CD4-positive, alpha-beta T cell treated with Interleukin-4 for 1 hour (primary cell): ENCODE data around the gene SATB2.

Source experiments
- DNase-seq, 2 donors: peaks; one replicate each; pipeline ENCODE4 v3.0.0-alpha.2; 2020 to 2022

Gene SATB2

DNA sequence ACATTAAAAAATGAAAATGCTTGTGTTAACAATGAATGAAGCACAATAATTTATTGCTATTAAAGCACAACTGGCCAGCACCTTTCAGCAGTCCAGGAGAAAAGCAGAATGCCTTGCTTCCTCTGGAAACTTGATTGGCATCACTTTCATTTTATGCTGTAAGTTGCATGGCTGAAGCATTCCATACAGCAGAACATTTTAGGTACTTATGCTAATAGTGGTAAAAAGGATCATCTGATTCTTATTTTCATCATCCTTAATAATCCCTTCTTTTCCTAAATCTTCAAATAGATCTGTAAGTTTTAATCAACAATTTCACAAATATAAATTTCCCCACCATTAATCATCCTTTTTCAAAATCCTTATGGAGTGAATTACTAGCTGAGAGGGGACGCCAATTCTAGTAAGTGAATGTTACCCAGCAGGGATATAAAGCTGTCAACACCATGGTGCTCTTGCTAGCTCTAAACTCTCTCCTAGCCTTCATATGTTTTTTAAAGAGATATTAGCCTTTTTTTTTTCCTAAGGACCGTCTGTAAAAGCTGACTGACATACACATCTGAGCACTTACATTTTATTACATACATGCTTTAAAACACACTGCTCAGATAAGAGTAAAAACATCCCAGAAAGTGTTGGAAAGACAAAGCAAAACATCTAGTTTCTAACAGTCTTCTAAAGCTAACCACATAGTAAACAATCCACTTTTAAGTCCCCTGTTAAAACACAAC is 5.3 kb downstream of the SATB2 start:
- no peak for DNase-seq

DNA sequence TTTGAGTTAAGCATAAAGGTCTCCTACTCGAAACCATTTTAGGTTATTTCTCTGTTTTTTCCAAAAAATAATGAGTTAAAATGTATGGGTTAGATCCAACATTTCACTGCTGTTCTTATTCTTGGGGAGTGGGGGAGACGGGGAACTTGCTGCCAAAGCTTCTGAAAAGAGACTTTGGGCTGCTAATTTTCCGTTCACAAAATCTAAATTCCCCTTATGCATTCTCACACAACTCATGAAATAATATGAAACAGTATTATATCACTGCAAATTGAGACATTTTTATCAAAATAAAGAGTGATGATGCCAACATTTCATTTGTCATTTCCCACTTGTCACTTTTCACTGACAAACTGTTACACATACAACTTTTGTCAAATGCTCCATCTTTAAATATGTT is 7.8 kb downstream of the SATB2 start:
- no peak for DNase-seq

DNA sequence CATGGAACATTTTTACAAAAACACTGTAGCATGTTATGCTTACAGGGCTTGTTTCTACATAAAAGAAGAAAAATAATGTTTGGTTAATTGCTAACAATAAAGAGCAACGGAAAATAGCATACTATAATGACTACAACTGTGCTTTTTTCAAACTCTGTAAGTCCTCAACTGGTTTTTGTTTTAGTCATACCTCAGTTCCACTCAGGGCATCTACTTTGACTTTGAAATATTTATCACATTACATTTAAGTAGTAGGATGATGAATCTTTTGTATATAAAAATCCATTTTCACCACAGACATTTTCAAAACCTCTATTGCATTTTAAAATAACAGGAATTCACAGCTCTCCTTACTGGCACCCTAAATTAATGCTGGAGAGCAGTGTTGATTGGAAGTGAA is 8.3 kb downstream of the SATB2 start:
- DNase-seq: no peak

GRCh38 chr2:199446996-199447576 is 10.7 kb downstream of the SATB2 start:
- DNase-seq: no peak

- no peak for DNase-seq
Measured at GRCh38 chr2:199444749-199445148, 13.0 kb downstream of the SATB2 start.

- DNase-seq: no peak
Measured at GRCh38 chr2:199443589-199444130, 14.1 kb downstream of the SATB2 start.

GRCh38 chr2:199442173-199442572 is 15.6 kb downstream of the SATB2 start:
- DNase-seq: no peak

DNA sequence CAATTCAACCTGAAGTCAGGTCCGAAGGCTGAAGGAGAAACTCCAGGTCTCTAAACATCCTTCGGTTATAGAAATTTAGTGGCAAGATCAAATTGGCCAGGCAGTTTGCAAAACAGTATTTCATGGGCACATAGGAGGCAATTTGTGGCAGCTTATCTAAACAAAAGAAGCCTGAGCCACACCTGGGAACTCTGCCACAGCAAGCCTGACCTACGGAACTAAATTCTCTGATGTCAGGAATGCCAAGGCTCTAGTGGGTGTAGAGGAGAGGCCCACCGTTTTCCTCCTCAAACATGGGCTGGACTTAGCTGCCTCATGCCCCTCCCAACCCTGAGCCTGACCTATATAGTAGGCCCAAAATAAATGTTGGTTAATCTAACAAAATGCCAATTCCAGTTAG is 16.0 kb downstream of the SATB2 start:
- DNase-seq: no peak

- no peak for DNase-seq
Measured at GRCh38 chr2:199440118-199440517, 17.6 kb downstream of the SATB2 start.

- no peak for DNase-seq
Measured at GRCh38 chr2:199439542-199439941, 18.2 kb downstream of the SATB2 start.

DNA sequence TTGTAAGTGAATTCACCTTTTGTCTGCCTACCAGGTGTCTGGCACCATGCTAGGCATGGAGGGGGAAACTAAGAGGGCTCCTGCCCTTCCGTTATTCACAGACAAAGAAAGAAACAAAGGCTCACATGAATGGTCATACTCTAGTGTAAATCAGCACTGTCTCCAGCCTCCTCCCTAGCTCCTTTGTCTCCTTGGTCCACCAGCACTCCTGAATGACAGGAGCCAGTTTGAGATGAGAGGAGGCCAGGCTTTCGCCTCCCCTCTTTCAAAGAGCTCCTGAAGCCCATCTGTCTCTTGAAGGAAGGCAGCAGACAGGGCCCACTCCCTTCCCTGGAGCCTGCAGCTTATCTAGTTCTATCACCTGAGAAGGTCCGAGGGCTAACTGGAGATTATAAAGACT is 18.7 kb downstream of the SATB2 start:
- DNase-seq: no peak

- DNase-seq: no peak
Measured at GRCh38 chr2:199434555-199434954, 23.2 kb downstream of the SATB2 start.

- no peak for DNase-seq
Measured at GRCh38 chr2:199433204-199433832, 24.4 kb downstream of the SATB2 start.

DNA sequence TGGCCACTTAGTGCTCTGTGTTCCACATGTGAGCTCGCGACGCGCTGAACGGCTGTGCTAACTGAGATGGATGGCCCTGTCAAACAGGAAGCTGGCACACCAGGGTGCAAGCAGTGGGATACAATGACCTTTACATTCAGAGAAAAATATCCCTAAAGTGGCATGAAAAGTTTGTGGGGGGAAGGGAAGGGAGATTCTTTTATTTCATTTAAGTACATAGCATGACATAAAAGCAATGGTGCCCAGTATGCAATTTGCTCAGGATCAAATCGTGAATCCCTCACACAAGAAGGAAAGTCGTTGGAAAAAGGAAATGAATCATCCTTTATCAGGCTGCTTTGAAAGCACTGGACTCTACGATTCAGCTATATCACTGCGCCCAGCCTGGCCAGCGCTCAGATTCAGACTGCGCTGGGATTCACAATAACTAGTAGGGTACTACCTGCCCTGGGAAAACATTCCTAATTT is 26.0 kb downstream of the SATB2 start:
- DNase-seq: no peak

- DNase-seq: no peak
Measured at GRCh38 chr2:199430214-199430613, 27.5 kb downstream of the SATB2 start.

DNA sequence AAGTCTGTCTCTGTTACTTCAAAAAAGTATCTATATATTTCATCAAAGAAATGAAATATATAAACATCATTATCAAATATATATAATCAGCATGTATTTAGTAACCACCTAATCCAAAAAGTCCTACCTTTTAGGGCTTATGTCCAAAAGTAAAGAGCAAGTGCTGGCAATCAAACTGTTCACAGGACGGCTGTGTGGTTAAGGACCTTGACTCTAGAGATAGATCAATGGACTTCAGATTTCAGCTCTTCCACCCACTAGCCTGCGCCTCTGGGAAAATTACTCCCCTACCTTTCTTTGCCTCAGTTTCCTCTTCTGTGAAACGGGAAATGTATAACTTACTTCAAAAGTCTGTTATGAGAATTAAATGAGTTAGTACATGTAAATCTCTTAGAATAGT is 29.4 kb downstream of the SATB2 start:
- no peak for DNase-seq

GRCh38 chr2:199424160-199424559 is 33.6 kb downstream of the SATB2 start:
- no peak for DNase-seq

DNA sequence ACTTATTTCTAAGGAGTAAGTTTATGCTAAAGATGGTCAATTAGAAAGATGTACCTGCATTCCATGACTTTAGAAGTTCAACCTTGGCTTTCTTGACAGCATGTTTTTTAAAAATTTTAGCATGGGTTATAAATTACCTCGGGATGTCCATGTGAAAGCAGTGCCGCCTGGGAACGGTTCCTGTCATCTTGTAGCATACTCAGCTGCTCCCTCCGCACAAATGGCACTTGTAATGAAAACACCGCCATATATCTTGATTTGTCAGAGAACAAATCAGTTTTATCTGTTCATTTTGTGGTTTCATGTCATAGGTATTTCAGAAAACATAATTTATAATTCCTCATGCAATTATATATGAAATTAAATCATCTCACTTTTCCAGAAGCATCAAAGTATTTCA is 38.3 kb downstream of the SATB2 start:
- DNase-seq: no peak

GRCh38 chr2:199414465-199414864 is 43.3 kb downstream of the SATB2 start:
- no peak for DNase-seq

- no peak for DNase-seq
Measured at GRCh38 chr2:199414001-199414400, 43.7 kb downstream of the SATB2 start.

GRCh38 chr2:199409759-199410529 is 47.8 kb downstream of the SATB2 start:
- no peak for DNase-seq

DNA sequence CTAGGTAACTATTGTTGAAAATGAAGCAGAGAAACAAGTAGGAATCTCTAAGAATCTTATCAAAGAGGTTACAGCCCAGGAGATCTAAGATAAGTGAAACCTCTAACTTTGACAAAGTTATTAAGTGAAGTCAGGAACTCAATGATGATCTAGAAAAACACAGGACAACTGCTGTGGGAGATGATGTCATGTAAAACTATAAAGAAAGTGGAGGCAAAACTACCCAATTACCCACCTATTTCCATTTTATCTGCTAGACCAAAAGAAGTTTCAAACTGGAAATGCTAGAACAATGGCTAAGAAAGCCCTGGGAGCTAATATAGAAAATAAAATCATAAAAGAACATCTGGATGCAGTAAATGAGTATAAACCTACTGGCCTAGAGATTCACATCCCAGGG is 50.3 kb downstream of the SATB2 start:
- DNase-seq: no peak

DNA sequence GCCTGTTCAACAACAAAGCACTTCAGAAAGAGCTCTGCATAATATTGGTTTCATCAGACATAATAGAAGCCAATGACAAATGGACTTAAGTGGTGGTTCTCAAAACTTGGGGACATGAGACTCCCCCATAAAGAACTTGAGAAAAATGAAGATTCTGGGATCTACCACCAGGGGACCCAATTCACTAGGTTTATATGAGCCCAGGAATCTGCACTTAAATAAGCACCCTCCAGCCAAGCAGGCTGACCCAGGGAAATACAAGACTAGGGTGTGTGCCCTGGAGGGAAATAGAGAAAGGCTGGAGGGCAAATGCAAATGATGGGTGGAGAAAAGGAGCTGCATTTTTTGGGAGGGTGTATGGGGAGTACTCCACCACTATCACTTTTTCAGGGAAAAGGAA is 52.5 kb downstream of the SATB2 start:
- DNase-seq: no peak
